ENCODE measurements around the gene COG5. TPM values are rescaled to one million over a fixed set of nuclear protein-coding genes. Genes with fewer than 3 reads are reported as not detected.

COG5 gene
- total and polyA plus RNA-seq, 9 of the 15 experiments (the other 6 are each of a cell fraction or from before 2014, with no cell fraction given), result 15.3 to 75.1 (median 56.4) TPM

- TF ChIP-seq ZNF318 (IDR thresholded peaks at IDR 0.05; ENCODE audit: borderline replicate concordance in 1 of 2, low read depth in 1 of 2), result no peak
- no peak for TF ChIP-seq FOXA3 (CRISPR knock-in tag; conservative IDR thresholded peaks at IDR 0.05 in 1 of 2, IDR thresholded peaks at IDR 0.05 in 1 of 2)
- TF ChIP-seq ELF4 (CRISPR knock-in tag; IDR thresholded peaks at IDR 0.05), result no peak
- TF ChIP-seq MGA (IDR thresholded peaks at IDR 0.05), result no peak
Measured at GRCh38 chr7:107463139-107464078, 100.3 kb downstream of the COG5 start (continued).
